Measurements from ENCODE around the gene URGCP.

- TF ChIP-seq CTCF (IDR thresholded peaks at IDR 0.05; ENCODE audit: low read depth, low read length) (no peak), MAX (IDR thresholded peaks at IDR 0.05; ENCODE audit: low read depth, low read length) (no peak)
Measured at GRCh38 chr7:43870316-43870715, 36.1 kb downstream of the URGCP start.

All from NB4 (cell line).